Gastrocnemius medialis (tissue), 4 donors: ENCODE results near the gene SLC2A4. TPM values are rescaled to one million over a fixed set of nuclear protein-coding genes. Genes with fewer than 3 reads are reported as not detected.

ENCODE experiments used
- ATAC-seq, 2 donors: fragments of 150-250 bp; one replicate each; pipeline ENCODE4 v1.9.1; 2016
- DNase-seq, 2 donors: peaks; one replicate each; pipeline ENCODE4 v3.0.0-alpha.2; 2019
- H3K27ac ChIP-seq, 4 donors: fragments of 200-600 bp; sonication (generic); 1 replicate in 1 of 4; 2 replicates in 3 of 4; pipeline ENCODE4 v1.5.1; 2016 to 2018; ENCODE audit warnings: mild to moderate bottlenecking in 2 of 4, moderate library complexity in 1 of 4
- H3K27me3 ChIP-seq, 3 donors: fragments of 200-600 bp; sonication (generic) in 2 of 3; 1 replicate in 1 of 3; 2 replicates in 2 of 3; pipeline versions ENCODE4 v1.5.1 to v1.6.0; 2016 to 2019; ENCODE audit warnings: mild to moderate bottlenecking in 1 of 3, moderate library complexity in 1 of 3
- H3K36me3 ChIP-seq, 2 donors: fragments of 200-600 bp; sonication (generic) in 1 of 2; one replicate each; pipeline ENCODE4 v1.5.1; 2017 to 2018
- H3K4me1 ChIP-seq, 2 donors: fragments of 200-600 bp; sonication (generic) in 1 of 2; one replicate each; pipeline ENCODE4 v1.5.1; 2016 to 2017; ENCODE audit warnings: mild to moderate bottlenecking in 2 of 2
- H3K4me3 ChIP-seq, 4 donors: fragments of 200-600 bp; sonication (generic) in 3 of 4; 1 replicate in 1 of 4; 2 replicates in 3 of 4; pipeline ENCODE4 v1.5.1; 2016 to 2019; ENCODE audit warnings: mild to moderate bottlenecking in 2 of 4
- H3K9me3 ChIP-seq, 3 donors: fragments of 200-600 bp; sonication (generic) in 2 of 3; 1 replicate in 1 of 3; 2 replicates in 2 of 3; pipeline ENCODE4 v1.5.1; 2016 to 2019
- CTCF ChIP-seq, 5 experiments: fragments of 450-650 bp in 3 of 5; fragments of 200-600 bp in 2 of 5; sonication (generic) in 2 of 5; IDR thresholded peaks in 4 of 5; conservative IDR thresholded peaks in 1 of 5; 1 replicate in 4 of 5; 2 replicates in 1 of 5; pipeline ENCODE4 v1.5.1; 2016 to 2019; ENCODE audit warnings: antibody characterized with exemption in 5 of 5, mild to moderate bottlenecking in 3 of 5, moderate library complexity in 3 of 5
- POLR2A ChIP-seq, 2 donors: fragments of 450-650 bp; IDR thresholded peaks; one replicate each; pipeline ENCODE4 v1.6.1; 2017; ENCODE audit warnings: antibody characterized with exemption in 2 of 2, mild to moderate bottlenecking in 2 of 2, moderate library complexity in 2 of 2
- in situ Hi-C, 4 donors: fragments of 200-750 bp; cut with MboI; loops; one replicate each; pipeline versions ENCODE4 v1.15.0 to v1.8.0; 2017; ENCODE audit warnings: low sequenced_read_pairs in 4 of 4
- intact Hi-C: fragments of 100-400 bp; cut with DNase I; formaldehyde crosslinking; loops from one replicate; pipeline ENCODE4 v1.15.1; 2023; ENCODE audit warnings: low total_unique reads
- total RNA-seq, 4 donors: library from RNA; depleted of rRNA; stranded (reverse); fragments of >200 nt; gene quantifications; one replicate each; pipeline versions ENCODE4 v1.1.0 to v1.2.3, GENCODE V29; 2016

Gene SLC2A4
- total RNA-seq, 4 donors from 2014 or later: 148 to 310 (median 227) TPM

GRCh38 chr17:7235693-7236665 is 45.5 kb upstream of the SLC2A4 start:
- intact Hi-C loops (loop anchor here (2.0 to 5.0 kb wide), 2 partner anchors 15 to 606 kb away; no protein-coding TSS in a partner anchor), in situ Hi-C loops (no loop called here)
- DNase-seq (peak in 1 of 2 donors; percentile 9), ATAC-seq (no peak)
- Histone ChIP-seq H3K4me1 (peaks cover 42 to 57% of the 10 kb centered on the region in 2 donors), H3K27ac (peak overlapping the region; percentile 88 to 99 (median 95)), H3K9me3 (no peaks in the 10 kb centered on the region), H3K4me3 (no peak overlapping the region), H3K36me3 (peaks cover 0 to 26% of the 10 kb centered on the region in 2 donors), H3K27me3 (no peaks in the 10 kb centered on the region)
- TF ChIP-seq CTCF (IDR thresholded peaks at IDR 0.05 in 4 of 5, conservative IDR thresholded peaks at IDR 0.05 in 1 of 5): no peak
- no peak for TF ChIP-seq POLR2A (IDR thresholded peaks at IDR 0.05)

- Histone ChIP-seq H3K9me3 (no peaks in the 10 kb centered on the region), H3K36me3 (peaks cover 0 to 29% of the 10 kb centered on the region in 2 donors), H3K27ac (peak overlapping the region; percentile 92 to 99 (median 95)), H3K27me3 (no peaks in the 10 kb centered on the region), H3K4me1 (peaks cover 49 to 58% of the 10 kb centered on the region in 2 donors), H3K4me3 (no peak overlapping the region)
- ATAC-seq: no peak
- intact Hi-C loops: loop anchor here (5.0 kb wide), 1 partner anchor 605 kb away; no protein-coding TSS in a partner anchor
- TF ChIP-seq POLR2A (IDR thresholded peaks at IDR 0.05): no peak
- no peak for TF ChIP-seq CTCF (IDR thresholded peaks at IDR 0.05 in 4 of 5, conservative IDR thresholded peaks at IDR 0.05 in 1 of 5)
- in situ Hi-C loops: no loop called here
- DNase-seq: no peak
Measured at GRCh38 chr17:7236808-7237207, 44.7 kb upstream of the SLC2A4 start.

GRCh38 chr17:7237266-7237760 is 44.2 kb upstream of the SLC2A4 start:
- in situ Hi-C loops: no loop called here
- H3K36me3 ChIP-seq: peaks cover 0 to 29% of the 10 kb centered on the region in 2 donors
- peaks cover 44 to 53% of the 10 kb centered on the region in 2 donors for H3K4me1 ChIP-seq
- ATAC-seq (no peak), DNase-seq (no peak)
- H3K27ac ChIP-seq: peak overlapping the region; percentile 92 to 99 (median 95)
- intact Hi-C loops: loop anchor here (5.0 kb wide), 1 partner anchor 605 kb away; no protein-coding TSS in a partner anchor
- no peak for TF ChIP-seq POLR2A (IDR thresholded peaks at IDR 0.05)
- no peak for TF ChIP-seq CTCF (IDR thresholded peaks at IDR 0.05 in 4 of 5, conservative IDR thresholded peaks at IDR 0.05 in 1 of 5)
- no peaks in the 10 kb centered on the region for H3K27me3 ChIP-seq
- no peaks in the 10 kb centered on the region for H3K9me3 ChIP-seq
- peak overlapping the region; percentile 78 to 100 (median 98) for H3K4me3 ChIP-seq

- DNase-seq: peak; percentile 63 to 74
- ATAC-seq: no peak
- peak; percentile 11 to 14 for TF ChIP-seq POLR2A (IDR thresholded peaks at IDR 0.05)
- TF ChIP-seq CTCF (IDR thresholded peaks at IDR 0.05 in 4 of 5, conservative IDR thresholded peaks at IDR 0.05 in 1 of 5): no peak
- H3K36me3 ChIP-seq: peaks cover 0 to 29% of the 10 kb centered on the region in 2 donors
- H3K27ac ChIP-seq: peak overlapping the region; percentile 92 to 99 (median 95)
- H3K4me1 ChIP-seq: peaks cover 38 to 47% of the 10 kb centered on the region in 2 donors
- H3K4me3 ChIP-seq: peak overlapping the region; percentile 78 to 100 (median 98)
- H3K27me3 ChIP-seq: no peaks in the 10 kb centered on the region
- intact Hi-C loops (loop anchor here (5.0 kb wide), 1 partner anchor 604 kb away; no protein-coding TSS in a partner anchor), in situ Hi-C loops (no loop called here)
- no peaks in the 10 kb centered on the region for H3K9me3 ChIP-seq
Measured at GRCh38 chr17:7237761-7238419, 43.6 kb upstream of the SLC2A4 start.
